Activated CD8-positive, alpha-beta memory T cell treated with anti-CD3 and anti-CD28 coated beads for 1 hour (primary cell): Measurements from ENCODE around the gene SMARCA2.

Experiments
- DNase-seq, 2 donors: peaks; one replicate each; pipeline ENCODE4 v3.0.0-alpha.2; 2020; ENCODE audit warnings: low read depth in 1 of 2; ENCODE audit errors: extremely low read depth in 1 of 2

Gene SMARCA2

DNA sequence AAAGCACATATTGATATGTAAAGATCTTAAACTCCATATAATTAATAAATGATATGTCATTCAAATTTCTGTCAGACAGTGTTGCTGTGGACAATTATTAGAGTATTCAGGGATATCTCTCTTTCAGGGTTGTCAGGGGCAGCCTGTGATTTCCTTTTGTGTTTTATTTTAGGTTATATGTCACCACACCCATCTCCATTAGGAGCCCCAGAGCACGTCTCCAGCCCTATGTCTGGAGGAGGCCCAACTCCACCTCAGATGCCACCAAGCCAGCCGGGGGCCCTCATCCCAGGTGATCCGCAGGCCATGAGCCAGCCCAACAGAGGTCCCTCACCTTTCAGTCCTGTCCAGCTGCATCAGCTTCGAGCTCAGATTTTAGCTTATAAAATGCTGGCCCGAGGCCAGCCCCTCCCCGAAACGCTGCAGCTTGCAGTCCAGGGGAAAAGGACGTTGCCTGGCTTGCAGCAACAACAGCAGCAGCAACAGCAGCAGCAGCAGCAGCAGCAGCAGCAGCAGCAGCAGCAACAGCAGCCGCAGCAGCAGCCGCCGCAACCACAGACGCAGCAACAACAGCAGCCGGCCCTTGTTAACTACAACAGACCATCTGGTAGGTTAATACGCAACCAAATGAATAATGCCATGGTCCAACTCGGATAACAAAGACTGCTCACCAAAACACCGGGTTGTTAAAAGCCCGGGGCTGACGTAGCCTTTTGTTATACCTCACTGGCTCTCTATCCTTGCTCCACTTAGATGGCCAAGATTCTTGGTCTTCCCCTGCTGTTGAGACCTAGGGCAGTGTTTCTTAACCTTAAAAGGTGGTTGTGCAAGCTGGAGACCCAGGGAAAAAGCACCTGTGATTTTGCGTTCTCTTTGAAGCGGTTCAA is 24.4 kb downstream of the SMARCA2 start:
- DNase-seq: no peak

- no peak for DNase-seq
Observed at GRCh38 chr9:2040828-2041227, 25.7 kb downstream of the SMARCA2 start.

DNA sequence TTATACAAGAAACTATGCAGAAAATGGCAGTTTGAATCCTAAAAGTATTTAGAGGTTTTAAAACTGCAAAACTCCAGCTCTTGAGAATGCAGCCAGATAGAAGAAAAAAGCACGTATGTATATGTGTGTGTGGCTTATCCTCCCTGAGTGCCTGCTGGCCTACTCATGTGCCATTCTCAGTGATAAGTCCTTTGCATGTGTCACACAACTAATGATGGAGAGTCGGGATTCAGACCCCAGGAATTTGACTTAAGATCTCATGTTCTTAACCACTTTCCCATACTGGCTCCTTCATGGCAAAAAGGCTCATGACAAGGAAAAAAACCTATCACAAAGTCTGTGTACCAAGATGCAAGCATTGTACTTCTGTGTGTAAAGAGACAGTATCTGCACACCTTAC is 26.6 kb downstream of the SMARCA2 start:
- no peak for DNase-seq

DNA sequence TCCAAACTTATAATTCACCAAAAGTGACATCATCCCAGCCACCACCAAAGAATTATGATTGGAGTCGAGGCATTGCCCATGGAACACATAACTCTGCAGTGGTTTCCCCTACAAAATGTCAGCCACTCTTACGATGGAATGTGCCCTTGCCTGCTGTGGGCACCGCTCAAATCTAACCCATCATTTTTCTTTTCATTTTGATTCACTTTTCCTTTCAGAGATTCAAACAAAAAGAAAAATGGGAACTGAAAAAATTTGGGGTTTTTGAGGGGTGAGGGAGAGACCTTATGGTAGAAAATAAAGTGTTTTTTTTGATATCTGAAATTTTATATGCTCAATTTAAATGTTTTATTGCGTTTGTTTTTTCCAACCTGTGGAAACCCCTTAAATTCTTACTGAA is 28.1 kb downstream of the SMARCA2 start:
- no peak for DNase-seq

- no peak for DNase-seq
Observed at GRCh38 chr9:2043881-2044462, 28.8 kb downstream of the SMARCA2 start.

GRCh38 chr9:2047144-2047671 is 32.1 kb downstream of the SMARCA2 start:
- no peak for DNase-seq

DNA sequence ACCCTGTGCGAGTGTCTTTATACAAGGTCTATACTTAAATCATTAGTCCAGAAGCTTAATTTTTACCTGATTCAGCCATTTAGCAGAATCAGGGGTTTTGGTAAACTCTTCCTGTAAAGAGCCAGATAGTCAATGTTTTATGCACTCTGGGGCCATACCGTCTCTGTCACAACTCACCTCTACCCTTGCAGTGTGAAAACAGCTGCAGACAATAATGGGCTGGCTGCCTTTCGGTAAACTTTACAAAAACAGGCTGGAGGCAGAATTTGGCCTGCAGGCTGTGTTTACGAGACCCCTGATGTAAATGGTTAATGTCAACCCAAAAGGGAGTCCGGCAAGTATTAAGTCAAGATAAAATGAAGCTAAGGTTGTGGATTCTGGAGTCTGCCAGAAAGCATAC is 32.8 kb downstream of the SMARCA2 start:
- DNase-seq: no peak

GRCh38 chr9:2050236-2050635 is 35.1 kb downstream of the SMARCA2 start:
- no peak for DNase-seq

GRCh38 chr9:2053883-2054845 is 39.0 kb downstream of the SMARCA2 start:
- peak; percentile 27 to 29 for DNase-seq

GRCh38 chr9:2055203-2055658 is 40.1 kb downstream of the SMARCA2 start:
- no peak for DNase-seq

GRCh38 chr9:2059274-2059929 is 44.3 kb downstream of the SMARCA2 start:
- no peak for DNase-seq

- no peak for DNase-seq
Observed at GRCh38 chr9:2060424-2060823, 45.3 kb downstream of the SMARCA2 start.

DNA sequence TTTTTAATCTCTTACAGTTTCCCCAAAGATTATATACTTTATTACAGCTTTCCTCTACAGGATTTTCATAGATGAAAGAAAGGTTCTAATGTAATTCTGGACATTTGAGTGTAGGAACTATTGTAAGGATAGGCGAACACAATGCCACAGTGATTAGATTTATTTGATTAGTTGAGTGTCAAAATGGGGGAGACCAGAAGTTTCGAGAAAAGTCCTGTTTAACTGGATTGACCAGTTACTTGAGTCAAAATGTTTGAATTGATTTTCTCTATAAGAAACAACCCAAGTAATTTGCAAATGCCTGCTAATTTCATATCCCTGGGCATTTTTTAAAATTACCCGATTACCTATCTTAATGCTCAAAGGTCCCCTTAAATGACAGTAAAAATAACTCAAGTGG is 50.6 kb downstream of the SMARCA2 start:
- DNase-seq: no peak

- DNase-seq: no peak
Observed at GRCh38 chr9:2066312-2067273, 51.4 kb downstream of the SMARCA2 start.

DNA sequence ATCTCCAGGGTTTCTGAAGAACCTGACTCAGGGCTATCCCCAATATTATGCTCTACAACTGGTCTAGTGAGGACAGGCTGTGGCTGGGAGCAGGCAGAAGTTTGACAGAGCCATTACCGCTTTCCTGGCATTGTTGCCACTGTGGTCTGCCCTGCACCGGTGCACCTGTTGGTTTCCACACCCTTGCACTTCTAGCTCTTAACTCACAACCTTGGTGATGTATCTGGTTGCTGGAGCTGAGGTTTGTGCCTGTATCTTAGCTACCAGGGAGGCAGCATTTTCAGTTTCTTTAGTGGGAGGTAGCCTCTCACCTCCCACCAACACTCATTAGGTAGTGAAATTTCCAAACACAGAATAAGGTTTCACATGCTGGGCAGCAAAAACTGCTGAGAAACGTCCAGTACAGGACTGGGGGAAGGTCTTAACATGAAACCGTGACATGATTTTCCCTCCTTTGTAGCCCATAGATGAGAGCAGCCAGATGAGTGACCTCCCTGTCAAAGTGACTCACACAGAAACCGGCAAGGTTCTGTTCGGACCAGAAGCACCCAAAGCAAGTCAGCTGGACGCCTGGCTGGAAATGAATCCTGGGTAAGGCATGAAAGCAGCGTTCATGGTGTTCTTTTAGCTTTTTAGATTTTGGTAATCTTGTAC is 57.7 kb downstream of the SMARCA2 start:
- DNase-seq: no peak

- DNase-seq: no peak
Observed at GRCh38 chr9:2082772-2083171, 67.6 kb downstream of the SMARCA2 start.

- no peak for DNase-seq
Observed at GRCh38 chr9:2083479-2083878, 68.3 kb downstream of the SMARCA2 start.

- no peak for DNase-seq
Observed at GRCh38 chr9:2085716-2086115, 70.6 kb downstream of the SMARCA2 start.

DNA sequence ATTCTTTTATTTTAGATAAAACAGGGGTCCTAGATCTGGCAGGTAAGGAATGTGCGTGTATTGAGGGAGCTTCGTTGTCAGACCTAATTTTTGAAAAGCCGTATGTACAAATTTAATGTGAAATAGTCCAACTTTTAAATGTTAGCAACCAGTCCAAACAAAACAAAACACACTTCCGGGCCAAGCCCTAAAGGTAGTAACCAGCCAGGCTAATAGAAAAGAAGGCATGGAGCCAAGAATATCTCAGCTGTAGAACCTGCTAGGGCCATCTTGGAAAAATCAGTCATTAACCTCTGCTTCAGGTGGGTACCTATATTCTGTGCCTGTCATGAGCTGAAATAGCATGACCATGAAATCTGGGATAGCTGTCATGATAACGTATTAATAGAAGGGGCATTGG is 71.0 kb downstream of the SMARCA2 start:
- no peak for DNase-seq
